ENCODE results near the gene SLC40A1.

- no peak for TF ChIP-seq ARHGAP35 (CRISPR knock-in tag; IDR thresholded peaks at IDR 0.05; ENCODE audit: borderline replicate concordance)
- TF ChIP-seq ZNF569 (CRISPR knock-in tag; IDR thresholded peaks at IDR 0.05; ENCODE audit: borderline replicate concordance) = no peak
- TF ChIP-seq PRDM10 (CRISPR knock-in tag; IDR thresholded peaks at IDR 0.05; ENCODE audit: low read depth) = no peak
- no peak for TF ChIP-seq MAFF (IDR thresholded peaks at IDR 0.05; ENCODE audit: low read depth, low read length)
- no peak for TF ChIP-seq JUN (CRISPR knock-in tag; IDR thresholded peaks at IDR 0.05)
- no peak for TF ChIP-seq ZBTB33 (CRISPR knock-in tag; IDR thresholded peaks at IDR 0.05)
- no peak for TF ChIP-seq REST (IDR thresholded peaks at IDR 0.05; ENCODE audit: borderline replicate concordance in 1 of 2, low read depth in 1 of 2, low read length in 2 of 2)
- TF ChIP-seq ZNF543 (CRISPR knock-in tag; IDR thresholded peaks at IDR 0.05) = no peak
- TF ChIP-seq SETDB1 (CRISPR knock-in tag; IDR thresholded peaks at IDR 0.05; ENCODE audit: borderline replicate concordance) = no peak
- no peak for TF ChIP-seq USF2 (IDR thresholded peaks at IDR 0.05; ENCODE audit: low read depth, low read length)
- no peak for TF ChIP-seq USF2 (CRISPR knock-in tag; IDR thresholded peaks at IDR 0.05; ENCODE audit: borderline replicate concordance)
- TF ChIP-seq MLX (CRISPR knock-in tag; IDR thresholded peaks at IDR 0.05) = no peak
- no peak for TF ChIP-seq BCLAF1 (IDR thresholded peaks at IDR 0.05)
These were observed 7.2 kb upstream of the SLC40A1 start for GRCh38 chr2:189587780-189588179.
